ENCODE data around the gene CCL26. TPM values are rescaled to one million over a fixed set of nuclear protein-coding genes. Genes with fewer than 3 reads are reported as not detected.

Gene CCL26
- total and polyA plus RNA-seq, 2 of the 13 experiments (the other 11 are each of a cell fraction or from before 2014, with no cell fraction given) = 0.16 TPM; not detected in 1

DNA sequence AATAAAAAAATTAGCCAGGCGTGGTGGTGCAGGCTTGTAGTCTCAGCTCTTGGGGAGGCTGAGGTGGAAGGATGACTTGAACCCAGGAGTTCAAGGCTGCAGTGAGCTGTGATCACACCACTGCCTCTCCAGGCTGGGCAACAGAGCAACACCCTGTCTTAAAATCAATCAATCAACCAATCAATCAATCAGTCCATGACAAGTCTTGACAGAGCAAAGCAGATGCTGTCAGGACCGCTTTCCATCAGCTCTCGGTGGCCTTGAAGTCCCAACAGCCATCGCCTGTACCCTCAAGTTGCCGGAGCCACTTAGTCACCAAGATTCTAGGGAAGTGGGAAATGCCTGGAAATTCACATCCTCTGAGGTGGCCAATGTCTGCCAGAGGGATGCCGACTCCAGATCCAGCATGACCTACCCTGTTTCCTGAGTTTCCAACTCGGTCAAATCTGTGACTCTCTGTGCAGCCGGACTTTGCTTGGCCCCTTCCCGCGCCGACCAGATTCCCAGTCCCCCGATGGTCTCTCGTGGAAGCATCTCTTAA lies 42.5 kb upstream of the CCL26 start:
- intact Hi-C loops (cut with micrococcal nuclease; ENCODE audit: unreplicated experiment) = no loop called here
- no peaks in the 10 kb centered on the region for H3K79me2 ChIP-seq (ENCODE audit: insufficient read depth, low read length)
- H3K9me3 ChIP-seq (ENCODE audit: low read length) = no peaks in the 10 kb centered on the region
- H3K27ac ChIP-seq (ENCODE audit: extremely low read length, insufficient read depth, low read length) = no peak overlapping the region
- ChIA-PET CTCF (ENCODE audit: low intra/inter-chr PET ratio, low total read pairs) (no interaction called here), POLR2A (no interaction called here)
- no peak for ATAC-seq
- peaks cover 0 to 12% of the 10 kb centered on the region in 2 experiments; a peak in 2 of 5 replicates for H3K27me3 ChIP-seq (ENCODE audit: control insufficient read depth in 1 of 2, insufficient read depth in 2 of 2, low read length in 2 of 2)
- no peaks in the 10 kb centered on the region for H3K4me1 ChIP-seq (ENCODE audit: insufficient read depth, low read length)
- BruUV-seq (replicated peaks) = no TSS peak
- H2AFZ ChIP-seq (ENCODE audit: low read length) = no peak overlapping the region
- no peak overlapping the region for H3K4me2 ChIP-seq (ENCODE audit: low read depth, low read length)
- no peak for DNase-seq (ENCODE audit: low spot score)
- no peak overlapping the region for H3K4me3 ChIP-seq (replicated peaks in 1 of 3; ENCODE audit: insufficient read depth in 1 of 3, low read depth in 2 of 3, low read length in 3 of 3)
- no peaks in the 10 kb centered on the region for H4K20me1 ChIP-seq (ENCODE audit: insufficient read depth, low read length)
- in situ Hi-C loops (cut with HindIII; ENCODE audit: extremely low pct_ligation_motif_present, low pct_unique_long_range_greater_than_20kb) = no loop called here
- H3K9ac ChIP-seq (ENCODE audit: insufficient read depth, low read depth, low read length) = no peak overlapping the region
- FAIRE-seq = no peak
- 57% methylated on average over 7 of the region's 13 CpGs for WGBS (ENCODE audit: low lambda C conversion rate)
- H3K36me3 ChIP-seq (replicated peaks in 1 of 2; ENCODE audit: control insufficient read depth in 1 of 2, insufficient read depth in 2 of 2, low read length in 2 of 2) = no peaks in the 10 kb centered on the region
- TF ChIP-seq AGO1 (IDR thresholded peaks at IDR 0.05; ENCODE audit: low read depth, low read length, poor library complexity, severe bottlenecking) = no peak
- TF ChIP-seq TOPORS (CRISPR knock-in tag; IDR thresholded peaks at IDR 0.05) = no peak
- no peak for TF ChIP-seq EZH2 (conservative IDR thresholded peaks at IDR 0.05; ENCODE audit: low read depth, low read length)
- TF ChIP-seq ZNF556 (CRISPR knock-in tag; IDR thresholded peaks at IDR 0.05; ENCODE audit: borderline replicate concordance) = no peak
- TF ChIP-seq ZMYM3 (CRISPR knock-in tag; IDR thresholded peaks at IDR 0.05) = no peak
- TF ChIP-seq KAT8 (CRISPR knock-in tag; IDR thresholded peaks at IDR 0.05) = no peak
- no peak for TF ChIP-seq ZC3H13 (CRISPR knock-in tag; IDR thresholded peaks at IDR 0.05)
- TF ChIP-seq ETV5 (CRISPR knock-in tag; IDR thresholded peaks at IDR 0.05; ENCODE audit: borderline replicate concordance) = no peak
- TF ChIP-seq, protein P1, sequence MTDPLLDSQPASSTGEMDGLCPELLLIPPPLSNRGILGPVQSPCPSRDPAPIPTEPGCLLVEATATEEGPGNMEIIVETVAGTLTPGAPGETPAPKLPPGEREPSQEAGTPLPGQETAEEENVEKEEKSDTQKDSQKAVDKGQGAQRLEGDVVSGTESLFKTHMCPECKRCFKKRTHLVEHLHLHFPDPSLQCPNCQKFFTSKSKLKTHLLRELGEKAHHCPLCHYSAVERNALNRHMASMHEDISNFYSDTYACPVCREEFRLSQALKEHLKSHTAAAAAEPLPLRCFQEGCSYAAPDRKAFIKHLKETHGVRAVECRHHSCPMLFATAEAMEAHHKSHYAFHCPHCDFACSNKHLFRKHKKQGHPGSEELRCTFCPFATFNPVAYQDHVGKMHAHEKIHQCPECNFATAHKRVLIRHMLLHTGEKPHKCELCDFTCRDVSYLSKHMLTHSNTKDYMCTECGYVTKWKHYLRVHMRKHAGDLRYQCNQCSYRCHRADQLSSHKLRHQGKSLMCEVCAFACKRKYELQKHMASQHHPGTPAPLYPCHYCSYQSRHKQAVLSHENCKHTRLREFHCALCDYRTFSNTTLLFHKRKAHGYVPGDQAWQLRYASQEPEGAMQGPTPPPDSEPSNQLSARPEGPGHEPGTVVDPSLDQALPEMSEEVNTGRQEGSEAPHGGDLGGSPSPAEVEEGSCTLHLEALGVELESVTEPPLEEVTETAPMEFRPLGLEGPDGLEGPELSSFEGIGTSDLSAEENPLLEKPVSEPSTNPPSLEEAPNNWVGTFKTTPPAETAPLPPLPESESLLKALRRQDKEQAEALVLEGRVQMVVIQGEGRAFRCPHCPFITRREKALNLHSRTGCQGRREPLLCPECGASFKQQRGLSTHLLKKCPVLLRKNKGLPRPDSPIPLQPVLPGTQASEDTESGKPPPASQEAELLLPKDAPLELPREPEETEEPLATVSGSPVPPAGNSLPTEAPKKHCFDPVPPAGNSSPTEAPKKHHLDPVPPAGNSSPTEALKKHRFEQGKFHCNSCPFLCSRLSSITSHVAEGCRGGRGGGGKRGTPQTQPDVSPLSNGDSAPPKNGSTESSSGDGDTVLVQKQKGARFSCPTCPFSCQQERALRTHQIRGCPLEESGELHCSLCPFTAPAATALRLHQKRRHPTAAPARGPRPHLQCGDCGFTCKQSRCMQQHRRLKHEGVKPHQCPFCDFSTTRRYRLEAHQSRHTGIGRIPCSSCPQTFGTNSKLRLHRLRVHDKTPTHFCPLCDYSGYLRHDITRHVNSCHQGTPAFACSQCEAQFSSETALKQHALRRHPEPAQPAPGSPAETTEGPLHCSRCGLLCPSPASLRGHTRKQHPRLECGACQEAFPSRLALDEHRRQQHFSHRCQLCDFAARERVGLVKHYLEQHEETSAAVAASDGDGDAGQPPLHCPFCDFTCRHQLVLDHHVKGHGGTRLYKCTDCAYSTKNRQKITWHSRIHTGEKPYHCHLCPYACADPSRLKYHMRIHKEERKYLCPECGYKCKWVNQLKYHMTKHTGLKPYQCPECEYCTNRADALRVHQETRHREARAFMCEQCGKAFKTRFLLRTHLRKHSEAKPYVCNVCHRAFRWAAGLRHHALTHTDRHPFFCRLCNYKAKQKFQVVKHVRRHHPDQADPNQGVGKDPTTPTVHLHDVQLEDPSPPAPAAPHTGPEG (CRISPR knock-in tag; IDR thresholded peaks at IDR 0.05) = no peak
- no peak for TF ChIP-seq HDAC1 (CRISPR knock-in tag; IDR thresholded peaks at IDR 0.05)
- TF ChIP-seq MLLT10 (CRISPR knock-in tag; IDR thresholded peaks at IDR 0.05) = no peak
- no peak for TF ChIP-seq ZNF569 (CRISPR knock-in tag; IDR thresholded peaks at IDR 0.05; ENCODE audit: borderline replicate concordance)
- no peak for TF ChIP-seq EHMT2 (IDR thresholded peaks at IDR 0.05; ENCODE audit: borderline replicate concordance, low read depth, low read length)
- no peak for TF ChIP-seq IKZF1 (IDR thresholded peaks at IDR 0.05)

Data from HepG2 (cell line).